Measurements from ENCODE around the gene CHCHD1.

DNA sequence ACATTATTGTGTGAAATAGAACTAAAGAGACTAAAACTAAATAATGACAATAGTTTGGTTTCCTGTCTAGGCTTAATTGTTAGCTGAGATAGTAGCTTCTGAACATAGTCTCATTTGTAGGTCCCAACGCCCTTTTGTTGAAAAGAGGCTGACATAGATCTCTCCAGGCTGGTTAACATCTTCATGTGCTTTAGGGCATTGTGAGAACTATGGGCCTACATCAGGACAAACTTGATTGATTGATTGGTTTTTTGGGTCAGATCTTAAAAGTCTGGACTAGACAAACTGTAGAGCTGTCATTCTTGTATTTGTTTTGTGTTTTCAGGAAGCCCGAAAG, 869 bp downstream of the CHCHD1 start:
- TF ChIP-seq, protein P1, sequence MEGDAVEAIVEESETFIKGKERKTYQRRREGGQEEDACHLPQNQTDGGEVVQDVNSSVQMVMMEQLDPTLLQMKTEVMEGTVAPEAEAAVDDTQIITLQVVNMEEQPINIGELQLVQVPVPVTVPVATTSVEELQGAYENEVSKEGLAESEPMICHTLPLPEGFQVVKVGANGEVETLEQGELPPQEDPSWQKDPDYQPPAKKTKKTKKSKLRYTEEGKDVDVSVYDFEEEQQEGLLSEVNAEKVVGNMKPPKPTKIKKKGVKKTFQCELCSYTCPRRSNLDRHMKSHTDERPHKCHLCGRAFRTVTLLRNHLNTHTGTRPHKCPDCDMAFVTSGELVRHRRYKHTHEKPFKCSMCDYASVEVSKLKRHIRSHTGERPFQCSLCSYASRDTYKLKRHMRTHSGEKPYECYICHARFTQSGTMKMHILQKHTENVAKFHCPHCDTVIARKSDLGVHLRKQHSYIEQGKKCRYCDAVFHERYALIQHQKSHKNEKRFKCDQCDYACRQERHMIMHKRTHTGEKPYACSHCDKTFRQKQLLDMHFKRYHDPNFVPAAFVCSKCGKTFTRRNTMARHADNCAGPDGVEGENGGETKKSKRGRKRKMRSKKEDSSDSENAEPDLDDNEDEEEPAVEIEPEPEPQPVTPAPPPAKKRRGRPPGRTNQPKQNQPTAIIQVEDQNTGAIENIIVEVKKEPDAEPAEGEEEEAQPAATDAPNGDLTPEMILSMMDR (conservative IDR thresholded peaks at IDR 0.05; ENCODE audit: low read length), result no peak
- no peak for TF ChIP-seq EZH2phosphoT487 (IDR thresholded peaks at IDR 0.05; ENCODE audit: borderline replicate concordance)

All from Loucy (cell line).